ENCODE data around the gene CZIB. TPM values are rescaled to one million over a fixed set of nuclear protein-coding genes. Genes with fewer than 3 reads are reported as not detected.

The CZIB gene
- total and polyA plus RNA-seq, 9 donors = 48.4 to 108 (median 69.7) TPM

DNA sequence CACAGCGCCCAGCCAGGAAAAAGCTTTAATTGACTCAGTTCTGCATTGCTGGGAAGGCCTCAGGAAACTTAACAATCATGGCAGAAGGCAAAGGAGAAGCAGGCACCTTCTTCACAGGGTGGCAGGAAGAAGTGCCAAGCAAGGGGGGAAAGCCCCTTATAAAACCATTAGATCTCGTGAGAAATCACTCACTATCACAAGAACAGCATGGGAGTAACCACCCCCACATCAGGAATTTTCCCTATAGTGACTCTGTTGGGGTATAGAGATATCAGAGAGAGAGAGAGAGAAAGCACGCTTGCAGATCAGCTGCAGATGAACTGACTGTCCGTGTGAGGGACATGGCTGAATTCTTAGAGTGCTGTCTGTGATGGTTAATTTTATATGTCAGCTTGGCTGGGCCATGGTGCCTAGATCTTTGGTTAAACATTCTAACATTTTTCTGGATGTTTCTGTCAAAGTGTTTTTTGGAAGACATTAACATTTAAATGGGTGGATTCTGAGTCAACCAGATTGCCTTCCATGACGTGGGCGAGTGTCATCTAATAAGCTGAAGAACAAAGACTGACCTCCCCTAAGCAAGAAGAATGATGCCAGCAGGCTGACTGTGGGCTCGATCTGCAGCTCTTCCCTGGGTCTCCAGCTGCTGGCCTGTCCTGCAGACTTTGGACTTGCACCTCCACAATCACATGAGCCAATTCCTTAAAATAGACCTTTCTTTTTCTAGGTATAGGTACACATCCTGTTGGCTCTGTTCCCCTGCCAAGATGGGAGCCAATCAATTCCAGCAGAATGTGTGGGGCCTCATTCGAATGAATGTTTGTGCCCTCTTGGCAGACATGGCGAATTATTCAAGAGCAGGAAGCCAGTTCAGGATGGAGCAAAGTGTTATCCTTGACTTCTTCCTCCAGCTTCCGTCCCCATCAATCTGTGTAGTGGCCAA lies 45.2 kb downstream of the CZIB start:
- H3K27me3 ChIP-seq = no peaks in the 10 kb centered on the region
- intact Hi-C loops (cut with DNase I) = loop anchor here in 1 of 4 donors (10.0 kb wide), 1 partner anchor 100 kb away; no protein-coding TSS in a partner anchor
- H3K9me3 ChIP-seq = no peaks in the 10 kb centered on the region
- no peaks in the 10 kb centered on the region for H3K36me3 ChIP-seq
- H3K4me3 ChIP-seq = no peak overlapping the region
- H3K27ac ChIP-seq = no peak overlapping the region
- no peak for TF ChIP-seq POLR2A (IDR thresholded peaks at IDR 0.05)
- TF ChIP-seq, protein P1, sequence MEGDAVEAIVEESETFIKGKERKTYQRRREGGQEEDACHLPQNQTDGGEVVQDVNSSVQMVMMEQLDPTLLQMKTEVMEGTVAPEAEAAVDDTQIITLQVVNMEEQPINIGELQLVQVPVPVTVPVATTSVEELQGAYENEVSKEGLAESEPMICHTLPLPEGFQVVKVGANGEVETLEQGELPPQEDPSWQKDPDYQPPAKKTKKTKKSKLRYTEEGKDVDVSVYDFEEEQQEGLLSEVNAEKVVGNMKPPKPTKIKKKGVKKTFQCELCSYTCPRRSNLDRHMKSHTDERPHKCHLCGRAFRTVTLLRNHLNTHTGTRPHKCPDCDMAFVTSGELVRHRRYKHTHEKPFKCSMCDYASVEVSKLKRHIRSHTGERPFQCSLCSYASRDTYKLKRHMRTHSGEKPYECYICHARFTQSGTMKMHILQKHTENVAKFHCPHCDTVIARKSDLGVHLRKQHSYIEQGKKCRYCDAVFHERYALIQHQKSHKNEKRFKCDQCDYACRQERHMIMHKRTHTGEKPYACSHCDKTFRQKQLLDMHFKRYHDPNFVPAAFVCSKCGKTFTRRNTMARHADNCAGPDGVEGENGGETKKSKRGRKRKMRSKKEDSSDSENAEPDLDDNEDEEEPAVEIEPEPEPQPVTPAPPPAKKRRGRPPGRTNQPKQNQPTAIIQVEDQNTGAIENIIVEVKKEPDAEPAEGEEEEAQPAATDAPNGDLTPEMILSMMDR (IDR thresholded peaks at IDR 0.05) = no peak
- no peak for TF ChIP-seq EP300 (IDR thresholded peaks at IDR 0.05)
- no peak for DNase-seq
- 85 to 91% (median 87%) methylated on average over 10 of the region's 10 CpGs for WGBS, 3 donors
- peaks cover 8% of the 10 kb centered on the region for H3K4me1 ChIP-seq (ENCODE audit: insufficient read depth)

DNA sequence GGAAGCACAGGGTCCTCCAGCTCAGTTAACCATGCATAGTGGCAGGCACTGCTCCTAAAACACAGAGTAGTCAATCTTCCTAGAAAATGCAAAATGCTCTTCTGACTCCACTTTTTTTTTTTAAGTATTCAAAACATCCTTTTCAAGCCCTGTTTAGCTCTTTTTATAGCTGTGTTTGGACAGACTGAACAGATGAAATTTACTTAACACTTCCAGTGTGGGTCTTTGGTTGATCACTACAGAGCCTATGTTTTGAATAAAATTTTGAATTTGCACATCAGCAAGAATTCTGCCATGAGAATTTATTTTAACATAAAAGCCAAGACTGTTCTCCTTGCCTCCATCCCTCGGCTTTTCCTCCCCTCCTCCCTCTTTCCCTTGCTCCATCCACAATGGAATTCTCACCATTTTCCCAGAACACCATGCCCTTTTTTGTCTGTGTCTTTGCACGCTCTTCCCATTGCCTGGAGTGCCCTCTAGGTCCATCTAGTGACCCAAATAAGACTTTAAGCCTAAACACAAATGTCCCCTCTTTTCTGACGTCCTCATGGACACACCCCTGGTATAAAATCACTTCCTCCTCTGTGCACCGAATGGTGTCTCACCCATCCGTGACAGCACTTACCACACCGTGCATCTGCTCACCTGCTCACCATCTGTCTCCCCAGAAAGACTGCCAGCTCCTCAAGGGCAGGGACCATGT lies 47.9 kb downstream of the CZIB start:
- DNase-seq = no peak
- intact Hi-C loops (cut with DNase I) = loop anchor here in 1 of 4 donors (10.0 kb wide), 1 partner anchor 98 kb away; no protein-coding TSS in a partner anchor
- no peak overlapping the region for H3K27ac ChIP-seq
- H3K4me1 ChIP-seq (ENCODE audit: insufficient read depth) = peaks cover 8% of the 10 kb centered on the region
- WGBS, 3 donors = 8 to 37% (median 20%) methylated on average over 6 of the region's 6 CpGs
- TF ChIP-seq POLR2A (IDR thresholded peaks at IDR 0.05) (no peak), EP300 (IDR thresholded peaks at IDR 0.05) (no peak)
- TF ChIP-seq, protein P1 (IDR thresholded peaks at IDR 0.05) = no peak
- no peak overlapping the region for H3K4me3 ChIP-seq
- no peaks in the 10 kb centered on the region for H3K9me3 ChIP-seq
- H3K36me3 ChIP-seq = no peaks in the 10 kb centered on the region
- no peaks in the 10 kb centered on the region for H3K27me3 ChIP-seq

DNA sequence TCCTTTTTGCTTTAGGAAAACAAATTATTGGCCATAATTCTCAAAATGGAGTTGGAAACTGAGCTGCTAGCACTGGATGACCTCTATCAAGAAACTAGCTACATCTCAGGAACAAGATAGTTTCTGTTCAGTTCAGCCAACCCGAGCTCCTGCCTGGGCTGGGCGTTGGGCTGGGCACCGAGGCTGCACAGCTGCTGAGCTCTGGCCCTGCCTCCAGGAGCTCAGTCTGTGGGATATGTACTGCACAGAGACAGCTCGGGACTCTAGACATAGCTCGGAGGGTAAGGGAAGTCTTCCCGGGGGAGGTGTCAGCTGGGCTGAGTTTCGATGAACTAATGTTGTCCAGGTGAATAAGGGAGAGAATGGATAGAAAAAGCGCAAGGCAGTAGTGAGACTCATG lies 53.5 kb downstream of the CZIB start:
- no peaks in the 10 kb centered on the region for H3K4me1 ChIP-seq (ENCODE audit: insufficient read depth)
- 51 to 75% (median 62%) methylated on average over 8 of the region's 8 CpGs for WGBS, 3 donors
- H3K27ac ChIP-seq = no peak overlapping the region

DNA sequence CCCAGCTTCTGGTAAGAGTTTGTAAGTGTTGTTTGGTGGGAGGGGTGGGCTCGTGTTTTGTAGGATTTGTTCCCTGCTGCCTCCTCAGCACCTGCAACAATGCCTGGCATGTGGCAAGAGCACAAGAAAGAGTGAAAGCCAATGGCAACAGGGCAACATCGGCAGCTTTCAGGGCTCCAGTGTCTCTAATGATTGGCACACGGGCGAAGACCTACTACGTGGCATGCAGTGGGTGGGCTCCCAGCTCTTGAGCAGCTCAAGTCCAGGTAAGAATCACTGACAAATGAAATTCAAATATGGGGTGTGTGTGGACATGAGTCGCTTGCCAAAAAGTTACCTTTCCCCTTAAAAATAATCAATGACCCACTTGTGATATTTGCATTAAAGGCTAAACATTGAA lies 54.1 kb downstream of the CZIB start:
- no peaks in the 10 kb centered on the region for H3K36me3 ChIP-seq
- 79 to 87% (median 86%) methylated on average over 6 of the region's 6 CpGs for WGBS, 3 donors
- TF ChIP-seq, protein P1 (IDR thresholded peaks at IDR 0.05) = no peak
- no peak for TF ChIP-seq POLR2A (IDR thresholded peaks at IDR 0.05)
- TF ChIP-seq EP300 (IDR thresholded peaks at IDR 0.05) = no peak

More for the DNA sequence above, 53.5 kb downstream of the CZIB start:
- no peak for DNase-seq
- no peak for TF ChIP-seq EP300 (IDR thresholded peaks at IDR 0.05)
- TF ChIP-seq, protein P1 (IDR thresholded peaks at IDR 0.05) = no peak
- no peak for TF ChIP-seq POLR2A (IDR thresholded peaks at IDR 0.05)
- Histone ChIP-seq H3K27me3 (no peaks in the 10 kb centered on the region), H3K36me3 (no peaks in the 10 kb centered on the region), H3K9me3 (no peaks in the 10 kb centered on the region), H3K4me3 (no peak overlapping the region)
- intact Hi-C loops (cut with DNase I) = no loop called here

More for the DNA sequence above, 54.1 kb downstream of the CZIB start:
- H3K27me3 ChIP-seq = no peaks in the 10 kb centered on the region
- no peak overlapping the region for H3K4me3 ChIP-seq
- intact Hi-C loops (cut with DNase I) = no loop called here
- H3K9me3 ChIP-seq = no peaks in the 10 kb centered on the region
- no peaks in the 10 kb centered on the region for H3K4me1 ChIP-seq (ENCODE audit: insufficient read depth)
- no peak for DNase-seq
- no peak overlapping the region for H3K27ac ChIP-seq
